Right ventricle myocardium inferior (tissue), 1 donor: Measurements from ENCODE around the gene HEXA. TPM values are rescaled to one million over a fixed set of nuclear protein-coding genes. Genes with fewer than 3 reads are reported as not detected.

ENCODE experiments used
- ATAC-seq: fragments of 200-7000 bp; cut with Tn5 transposase; one replicate; pipeline ENCODE4 v1.9.1; 2020; ENCODE audit warnings: mild to moderate bottlenecking, moderate library complexity
- DNase-seq: peaks from one replicate; pipeline ENCODE4 v3.0.0; 2021; ENCODE audit errors: missing footprints
- intact Hi-C: fragments of 100-400 bp; cut with DNase I; formaldehyde crosslinking; loops from one replicate; pipeline ENCODE4 v1.11.0; 2022
- total RNA-seq: library from RNA; stranded (reverse); fragmentation: NEBNext Ultra II Directional; extraction: Animal tissue kit (Norgen Biotek cat#: 25700); gene quantifications from one replicate; pipeline ENCODE4 v1.2.1, GENCODE V29; 2021
- donor health status: DM: no; HTN: yes; CAD: no; lungs with severe emphysema.

Gene HEXA
- total RNA-seq, 1 donor from 2014 or later = 64.3 TPM

GRCh38 chr15:72338617-72339321 is 37.0 kb downstream of the HEXA start:
- ATAC-seq (peak; percentile 72), DNase-seq (no peak)
- intact Hi-C loops = no loop called here

GRCh38 chr15:72338148-72338547 is 37.7 kb downstream of the HEXA start:
- intact Hi-C loops = no loop called here
- no peak for ATAC-seq
- DNase-seq = no peak

GRCh38 chr15:72334842-72335241 is 41.0 kb downstream of the HEXA start:
- ATAC-seq (no peak), DNase-seq (no peak)
- intact Hi-C loops = no loop called here

- ATAC-seq (no peak), DNase-seq (no peak)
- intact Hi-C loops = no loop called here
Measured at GRCh38 chr15:72331021-72331420, 44.8 kb downstream of the HEXA start.

- intact Hi-C loops = no loop called here
- no peak for ATAC-seq
- DNase-seq = no peak
Measured at GRCh38 chr15:72323752-72324151, 52.1 kb downstream of the HEXA start.

- ATAC-seq = peak; percentile 78
- peak; percentile 91 for DNase-seq
- intact Hi-C loops = no loop called here
Measured at GRCh38 chr15:72319985-72320671, 55.7 kb downstream of the HEXA start, which contains the start of gene CELF6. TSS of gene CELF6 (minus strand) at chr15:72320157. CDS start at chr15:72319874, 283 bp downstream.

- intact Hi-C loops = no loop called here
- ATAC-seq (peak; percentile 90), DNase-seq (peak; percentile 88)
Measured at GRCh38 chr15:72319360-72319984, 56.3 kb downstream of the HEXA start.

- ATAC-seq (no peak), DNase-seq (no peak)
- intact Hi-C loops = no loop called here
Measured at GRCh38 chr15:72318408-72318942, 57.3 kb downstream of the HEXA start.

GRCh38 chr15:72315706-72316370 is 60.0 kb downstream of the HEXA start:
- intact Hi-C loops = no loop called here
- no peak for ATAC-seq
- no peak for DNase-seq

GRCh38 chr15:72313881-72314280 is 61.9 kb downstream of the HEXA start:
- no peak for ATAC-seq
- intact Hi-C loops = no loop called here

GRCh38 chr15:72313448-72313840 is 62.4 kb downstream of the HEXA start:
- intact Hi-C loops = no loop called here
- DNase-seq (no peak), ATAC-seq (no peak)

More at GRCh38 chr15:72313881-72314280, 61.9 kb downstream of the HEXA start:
- DNase-seq = no peak

GRCh38 chr15:72312605-72313447 is 63.0 kb downstream of the HEXA start:
- ATAC-seq (peak; percentile 57), DNase-seq (no peak)
- intact Hi-C loops = no loop called here

GRCh38 chr15:72307026-72307425 is 68.8 kb downstream of the HEXA start:
- no peak for ATAC-seq
- intact Hi-C loops = no loop called here
- DNase-seq = no peak

GRCh38 chr15:72306211-72306785 is 69.5 kb downstream of the HEXA start:
- ATAC-seq = no peak
- DNase-seq = no peak
- intact Hi-C loops = no loop called here

- DNase-seq (no peak), ATAC-seq (no peak)
- intact Hi-C loops = no loop called here
Measured at GRCh38 chr15:72304596-72304995, 71.2 kb downstream of the HEXA start.

- DNase-seq = no peak
- no peak for ATAC-seq
- intact Hi-C loops = no loop called here
Measured at GRCh38 chr15:72302955-72303354, 72.9 kb downstream of the HEXA start.
